Measurements from ENCODE around the gene CPAMD8.
A peak's percentile ranks its signal among the peaks of the same experiment; 100 is the strongest.

CPAMD8 gene

DNA sequence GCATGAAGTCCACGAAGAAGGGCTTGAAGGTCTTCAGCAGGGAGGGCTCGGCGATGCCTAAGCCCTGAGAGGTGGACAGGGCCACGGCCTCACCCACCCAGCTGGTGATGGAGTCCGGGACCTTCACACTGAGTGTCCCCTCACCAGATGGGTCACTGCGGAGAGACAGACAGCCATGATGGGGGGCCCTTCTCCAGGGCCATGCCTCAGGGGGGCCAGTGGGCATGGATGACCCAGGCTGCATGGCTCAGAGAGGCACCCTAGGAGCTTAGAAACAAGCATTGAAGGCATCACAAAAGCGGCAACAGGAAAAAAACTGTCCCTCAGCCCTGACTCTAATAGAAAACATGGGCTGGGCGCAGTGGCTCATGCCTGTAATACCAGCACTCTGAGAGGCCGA lies 74.6 kb downstream of the CPAMD8 start:
- H3K4me1 ChIP-seq (ENCODE audit: control insufficient read depth in 1 of 2, insufficient read depth in 2 of 2, low read length in 2 of 2) = no peaks in the 10 kb centered on the region
- no peak overlapping the region for H2AFZ ChIP-seq (ENCODE audit: insufficient read depth, low read length, poor library complexity)
- no peak overlapping the region for H3K9ac ChIP-seq (ENCODE audit: low read length)
- no peaks in the 10 kb centered on the region for H3K79me1 ChIP-seq (ENCODE audit: low read length)
- H3K4me2 ChIP-seq (ENCODE audit: low read length) = no peak overlapping the region
- H3K27ac ChIP-seq (ENCODE audit: low read depth, low read length) = no peak overlapping the region
- DNase-seq = no peak
- H2BK5ac ChIP-seq (ENCODE audit: low read depth, low read length, poor library complexity) = no peak overlapping the region
- H2BK12ac ChIP-seq (ENCODE audit: low read length) = no peak overlapping the region
- H3K14ac ChIP-seq (ENCODE audit: low read length) = no peak overlapping the region
- no peaks in the 10 kb centered on the region for H3K27me3 ChIP-seq (ENCODE audit: insufficient read depth, low read length)
- H4K91ac ChIP-seq (ENCODE audit: low read depth, low read length) = no peak overlapping the region
- no peak overlapping the region for H3K4ac ChIP-seq (ENCODE audit: low read depth, low read length)
- no peak overlapping the region for H4K12ac ChIP-seq (ENCODE audit: low read depth, low read length)
- H3K36me3 ChIP-seq (ENCODE audit: control insufficient read depth in 1 of 2, insufficient read depth in 2 of 2, low read length in 2 of 2) = no peaks in the 10 kb centered on the region
- H4K8ac ChIP-seq (ENCODE audit: low read depth, low read length) = no peak overlapping the region
- peaks cover 3% of the 10 kb centered on the region for H3K9me3 ChIP-seq (ENCODE audit: insufficient read depth, low read depth, low read length)
- no peak overlapping the region for H2BK120ac ChIP-seq (ENCODE audit: insufficient read depth, low read length, poor library complexity)
- no CpG with 5 or more reads among the region's 9 CpGs for WGBS (ENCODE audit: extremely low coverage, insufficient coverage, insufficient read length)
- no peaks in the 10 kb centered on the region for H3K79me2 ChIP-seq (ENCODE audit: control insufficient read depth, insufficient read depth, low read length, poor library complexity)
- H3K4me3 ChIP-seq (ENCODE audit: low read depth, low read length) = no peak overlapping the region
- no peak overlapping the region for H3K18ac ChIP-seq (ENCODE audit: low read length)
- H3K23ac ChIP-seq (ENCODE audit: low read length) = no peak overlapping the region
- H2AK5ac ChIP-seq (ENCODE audit: low read length) = no peak overlapping the region

DNA sequence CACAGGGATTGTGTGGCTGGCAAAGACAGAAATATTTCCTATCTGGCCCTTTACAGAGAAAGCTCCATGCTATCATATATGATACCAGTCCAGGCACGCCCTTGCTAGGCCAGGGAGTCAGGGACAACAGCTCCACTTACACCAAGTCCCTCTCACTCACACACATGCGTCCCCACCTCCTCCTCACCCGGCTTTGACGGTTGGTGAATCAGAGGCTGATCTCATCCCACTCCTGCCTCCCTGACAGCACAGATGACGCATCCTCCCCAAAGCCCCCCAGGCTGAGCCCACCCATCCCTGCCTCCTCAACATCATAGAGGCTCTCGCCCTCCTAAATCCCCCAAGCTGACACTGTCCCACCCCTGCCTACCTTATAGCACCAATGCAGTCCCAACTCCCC lies 75.1 kb downstream of the CPAMD8 start:
- Histone ChIP-seq H3K23ac (ENCODE audit: low read length) (no peak overlapping the region), H3K79me1 (ENCODE audit: low read length) (no peaks in the 10 kb centered on the region), H3K9me3 (ENCODE audit: insufficient read depth, low read depth, low read length) (peaks cover 5% of the 10 kb centered on the region), H3K18ac (ENCODE audit: low read length) (no peak overlapping the region), H4K12ac (ENCODE audit: low read depth, low read length) (no peak overlapping the region), H3K27ac (ENCODE audit: low read depth, low read length) (no peak overlapping the region), H2AFZ (ENCODE audit: insufficient read depth, low read length, poor library complexity) (no peak overlapping the region), H2BK12ac (ENCODE audit: low read length) (no peak overlapping the region), H4K91ac (ENCODE audit: low read depth, low read length) (no peak overlapping the region), H4K8ac (ENCODE audit: low read depth, low read length) (no peak overlapping the region), H2BK5ac (ENCODE audit: low read depth, low read length, poor library complexity) (no peak overlapping the region), H3K4me1 (ENCODE audit: control insufficient read depth in 1 of 2, insufficient read depth in 2 of 2, low read length in 2 of 2) (no peaks in the 10 kb centered on the region), H2BK120ac (ENCODE audit: insufficient read depth, low read length, poor library complexity) (no peak overlapping the region), H3K14ac (ENCODE audit: low read length) (no peak overlapping the region), H3K4me2 (ENCODE audit: low read length) (no peak overlapping the region), H2AK5ac (ENCODE audit: low read length) (no peak overlapping the region), H3K9ac (ENCODE audit: low read length) (no peak overlapping the region), H3K79me2 (ENCODE audit: control insufficient read depth, insufficient read depth, low read length, poor library complexity) (no peaks in the 10 kb centered on the region), H3K36me3 (ENCODE audit: control insufficient read depth in 1 of 2, insufficient read depth in 2 of 2, low read length in 2 of 2) (no peaks in the 10 kb centered on the region), H3K27me3 (ENCODE audit: insufficient read depth, low read length) (no peaks in the 10 kb centered on the region), H3K4ac (ENCODE audit: low read depth, low read length) (no peak overlapping the region), H3K4me3 (ENCODE audit: low read depth, low read length) (no peak overlapping the region)
- no CpG with 5 or more reads among the region's 6 CpGs for WGBS (ENCODE audit: extremely low coverage, insufficient coverage, insufficient read length)
- no peak for DNase-seq

DNA sequence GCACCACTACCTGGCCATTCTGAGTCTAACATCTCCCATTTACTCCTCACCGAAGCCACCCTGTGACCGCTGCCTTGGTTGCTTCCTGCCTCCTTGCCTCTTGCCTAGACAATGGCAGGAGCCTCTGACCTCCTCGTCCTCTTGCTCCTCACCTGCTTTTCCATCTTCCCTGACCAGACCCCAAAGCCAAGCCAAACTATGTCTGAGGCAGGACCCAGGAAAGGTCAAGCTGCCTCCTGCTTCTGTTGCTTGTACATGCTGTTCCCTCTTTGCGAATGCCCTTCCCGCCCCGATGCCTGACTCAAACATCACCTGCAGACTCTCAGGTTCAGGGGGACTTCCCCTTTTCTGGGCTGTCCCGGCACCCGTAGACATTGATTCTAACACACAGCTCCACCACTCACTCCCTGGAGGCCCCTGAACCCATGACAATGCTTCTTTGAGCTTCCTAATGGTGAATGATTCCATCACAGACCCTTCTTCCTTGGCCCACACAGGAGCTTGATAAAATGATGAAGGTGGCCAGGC lies 77.0 kb downstream of the CPAMD8 start:
- Histone ChIP-seq H2BK120ac (ENCODE audit: insufficient read depth, low read length, poor library complexity) (no peak overlapping the region), H4K12ac (ENCODE audit: low read depth, low read length) (no peak overlapping the region), H2AFZ (ENCODE audit: insufficient read depth, low read length, poor library complexity) (no peak overlapping the region), H4K91ac (ENCODE audit: low read depth, low read length) (no peak overlapping the region), H3K79me2 (ENCODE audit: control insufficient read depth, insufficient read depth, low read length, poor library complexity) (no peaks in the 10 kb centered on the region), H4K8ac (ENCODE audit: low read depth, low read length) (no peak overlapping the region), H3K27me3 (ENCODE audit: insufficient read depth, low read length) (no peaks in the 10 kb centered on the region), H3K4me3 (ENCODE audit: low read depth, low read length) (no peak overlapping the region), H3K4me2 (ENCODE audit: low read length) (no peak overlapping the region), H3K4ac (ENCODE audit: low read depth, low read length) (no peak overlapping the region), H2BK5ac (ENCODE audit: low read depth, low read length, poor library complexity) (no peak overlapping the region), H3K23ac (ENCODE audit: low read length) (no peak overlapping the region), H3K14ac (ENCODE audit: low read length) (no peak overlapping the region), H2BK12ac (ENCODE audit: low read length) (no peak overlapping the region), H3K4me1 (ENCODE audit: control insufficient read depth in 1 of 2, insufficient read depth in 2 of 2, low read length in 2 of 2) (no peaks in the 10 kb centered on the region), H3K27ac (ENCODE audit: low read depth, low read length) (no peak overlapping the region), H2AK5ac (ENCODE audit: low read length) (no peak overlapping the region), H3K36me3 (ENCODE audit: control insufficient read depth in 1 of 2, insufficient read depth in 2 of 2, low read length in 2 of 2) (no peaks in the 10 kb centered on the region), H3K9ac (ENCODE audit: low read length) (no peak overlapping the region), H3K79me1 (ENCODE audit: low read length) (no peaks in the 10 kb centered on the region), H3K9me3 (ENCODE audit: insufficient read depth, low read depth, low read length) (peaks cover 13% of the 10 kb centered on the region), H3K18ac (ENCODE audit: low read length) (no peak overlapping the region)
- no CpG with 5 or more reads among the region's 8 CpGs for WGBS (ENCODE audit: extremely low coverage, insufficient coverage, insufficient read length)
- DNase-seq = no peak

DNA sequence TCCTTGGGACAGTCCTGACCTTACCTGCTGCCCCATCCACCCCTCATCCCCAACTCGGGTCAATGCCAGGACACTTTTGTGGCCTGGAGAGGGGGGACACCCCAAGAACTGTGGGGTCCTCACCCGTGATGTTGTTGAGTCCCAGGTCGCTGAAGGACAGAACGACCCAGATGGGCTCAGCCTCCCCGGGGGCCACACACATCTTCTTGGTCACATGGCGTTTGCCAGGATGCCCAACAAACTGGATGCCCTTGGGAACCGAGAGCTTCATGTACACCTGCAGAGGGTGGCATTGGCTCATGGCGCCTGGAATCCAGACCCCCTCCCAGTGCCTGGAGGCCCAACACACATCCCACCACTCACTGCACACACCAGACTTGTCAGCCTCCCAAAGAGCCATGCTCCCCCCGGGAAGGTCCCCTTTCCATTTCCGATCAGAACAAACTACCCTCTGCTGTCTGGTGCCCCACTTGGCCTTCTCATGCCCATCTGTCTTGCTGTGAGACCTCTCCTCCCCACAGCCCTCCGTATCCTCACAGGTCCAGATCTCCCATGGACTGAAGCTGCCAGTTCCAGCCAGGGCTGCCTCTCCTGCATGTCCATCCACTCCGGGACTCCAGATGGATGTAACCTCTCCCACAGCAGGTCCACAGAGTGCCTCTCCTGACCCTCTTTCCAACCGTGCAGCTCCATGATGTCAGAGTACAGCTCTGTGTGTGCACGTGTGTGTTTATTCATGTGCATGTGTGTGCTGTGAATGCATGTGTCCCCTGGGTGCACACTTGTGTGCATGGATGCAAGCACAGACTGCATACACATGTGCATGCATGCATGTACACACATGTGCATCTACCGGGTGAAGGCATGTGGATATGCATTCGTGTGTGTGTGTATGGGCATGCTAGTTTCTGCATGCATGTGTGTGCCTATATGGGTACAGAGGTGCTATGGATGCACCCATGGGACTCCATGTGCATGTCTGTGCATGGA lies 79.4 kb downstream of the CPAMD8 start:
- Histone ChIP-seq H3K4ac (ENCODE audit: low read depth, low read length) (no peak overlapping the region), H2BK12ac (ENCODE audit: low read length) (no peak overlapping the region), H3K14ac (ENCODE audit: low read length) (no peak overlapping the region), H2AK5ac (ENCODE audit: low read length) (no peak overlapping the region), H2BK5ac (ENCODE audit: low read depth, low read length, poor library complexity) (no peak overlapping the region), H3K18ac (ENCODE audit: low read length) (no peak overlapping the region), H3K4me3 (ENCODE audit: low read depth, low read length) (no peak overlapping the region), H3K27me3 (ENCODE audit: insufficient read depth, low read length) (no peaks in the 10 kb centered on the region), H2AFZ (ENCODE audit: insufficient read depth, low read length, poor library complexity) (no peak overlapping the region), H4K8ac (ENCODE audit: low read depth, low read length) (no peak overlapping the region), H3K23ac (ENCODE audit: low read length) (peak overlapping the region; percentile 25), H3K4me1 (ENCODE audit: control insufficient read depth in 1 of 2, insufficient read depth in 2 of 2, low read length in 2 of 2) (no peaks in the 10 kb centered on the region), H3K9me3 (ENCODE audit: insufficient read depth, low read depth, low read length) (peaks cover 15% of the 10 kb centered on the region), H2BK120ac (ENCODE audit: insufficient read depth, low read length, poor library complexity) (no peak overlapping the region), H3K27ac (ENCODE audit: low read depth, low read length) (no peak overlapping the region), H3K9ac (ENCODE audit: low read length) (no peak overlapping the region), H3K79me2 (ENCODE audit: control insufficient read depth, insufficient read depth, low read length, poor library complexity) (no peaks in the 10 kb centered on the region), H3K4me2 (ENCODE audit: low read length) (no peak overlapping the region), H3K79me1 (ENCODE audit: low read length) (no peaks in the 10 kb centered on the region), H4K12ac (ENCODE audit: low read depth, low read length) (no peak overlapping the region), H3K36me3 (ENCODE audit: control insufficient read depth in 1 of 2, insufficient read depth in 2 of 2, low read length in 2 of 2) (no peaks in the 10 kb centered on the region), H4K91ac (ENCODE audit: low read depth, low read length) (no peak overlapping the region)
- WGBS (ENCODE audit: extremely low coverage, insufficient coverage, insufficient read length) = no CpG with 5 or more reads among the region's 16 CpGs
- DNase-seq = no peak
